GM12878 (cell line): ENCODE data around the gene COPS3. TPM values are rescaled to one million over a fixed set of nuclear protein-coding genes. Genes with fewer than 3 reads are reported as not detected.

Experiments used
- ATAC-seq: fragments of 200-7000 bp; cut with Tn5 transposase; 3 replicates; pipeline ENCODE4 v1.9.1; 2020; ENCODE audit warnings: mild to moderate bottlenecking, moderate library complexity
- BruUV-seq: library from RNA; stranded (reverse); fragments of 400-500 nt; replicated peaks from 2 replicates; lab custom pipeline; 2021; lab: Mats Ljungman, UMichigan
- CTCF ChIA-PET: fragments of 300-600 bp; sonication (Branson Sonifier 250); formaldehyde crosslinking; extraction: SDS; loops from one replicate; lab custom pipeline; 2021; ENCODE audit warnings: inconsistent platforms; lab: Yijun Ruan, JAX
- POLR2A ChIA-PET: fragments of 350-600 bp; formaldehyde crosslinking; extraction: SDS; loops from one replicate; lab custom pipeline; 2021; ENCODE audit warnings: inconsistent platforms; lab: Charles Lee
- RAD21 ChIA-PET: fragments of 300-600 bp; sonication (Branson Sonifier 250); formaldehyde crosslinking; loops from one replicate; lab custom pipeline; 2023; ENCODE audit warnings: antibody characterized with exemption; ENCODE audit not compliant: unreplicated experiment; lab: Charles Lee
- SMC1A ChIA-PET: fragments of 300-600 bp; sonication (Branson Sonifier 250); formaldehyde crosslinking; loops from one replicate; lab custom pipeline; 2023; ENCODE audit not compliant: unreplicated experiment, uncharacterized antibody; lab: Charles Lee
- DNase-seq: peaks from one replicate; pipeline ENCODE4 v3.0.0-alpha.2; 2011; ENCODE audit warnings: low read depth, low spot score
- FAIRE-seq: peaks from 3 replicates; lab custom pipeline; 2011; peaks lifted over from hg19 to GRCh38; lab: Jason Lieb, UNC
- H2AFZ ChIP-seq: 2 replicates; pipeline ENCODE4 v1.6.0; 2011; ENCODE audit warnings: low read depth, low read length, control low read depth; ENCODE audit not compliant: control insufficient read depth
- H3K27ac ChIP-seq: 2 replicates; pipeline ENCODE4 v1.5.1; 2011; ENCODE audit warnings: control low read depth; ENCODE audit not compliant: control insufficient read depth, insufficient read depth
- H3K27me3 ChIP-seq, 2 experiments: replicated peaks in 1 of 2; 2 replicates each; pipeline versions ENCODE4 v1.6.0 to v1.6.1; 2011; ENCODE audit warnings: low read length in 1 of 2; ENCODE audit not compliant: control insufficient read depth in 2 of 2, insufficient read depth in 2 of 2
- H3K36me3 ChIP-seq, 2 experiments: 2 replicates each; pipeline ENCODE4 v1.5.1; 2011; ENCODE audit warnings: low read length in 1 of 2; ENCODE audit not compliant: control insufficient read depth in 2 of 2, insufficient read depth in 2 of 2
- H3K4me1 ChIP-seq: 2 replicates; pipeline ENCODE4 v1.6.1; 2011; ENCODE audit warnings: mild to moderate bottlenecking, low read length, moderate library complexity, mixed read lengths; ENCODE audit not compliant: control insufficient read depth, insufficient read depth
- H3K4me2 ChIP-seq: 2 replicates; pipeline ENCODE4 v1.6.0; 2011; ENCODE audit warnings: control low read depth; ENCODE audit not compliant: control insufficient read depth, insufficient read depth
- H3K4me3 ChIP-seq: fragments of 200-600 bp; sonication (generic); 2 replicates; pipeline ENCODE4 v1.5.1; 2016
- H3K79me2 ChIP-seq: 2 replicates; pipeline ENCODE4 v1.6.0; 2011; ENCODE audit warnings: low read length; ENCODE audit not compliant: control insufficient read depth, insufficient read depth
- H3K9ac ChIP-seq: 2 replicates; pipeline ENCODE4 v1.8.0; 2011; ENCODE audit warnings: low read length, control low read depth, mixed read lengths; ENCODE audit not compliant: control insufficient read depth, insufficient read depth
- H3K9me3 ChIP-seq: replicated peaks from 3 replicates; pipeline ENCODE4 v1.5.1; 2011; ENCODE audit warnings: mild to moderate bottlenecking, low read length; ENCODE audit not compliant: control insufficient read depth, insufficient read depth
- H4K20me1 ChIP-seq: 2 replicates; pipeline ENCODE4 v1.6.0; 2011; ENCODE audit not compliant: control insufficient read depth, insufficient read depth
- BMI1 ChIP-seq: fragments of 450-650 bp; IDR thresholded peaks from 2 replicates; pipeline ENCODE4 v1.6.1; 2016; ENCODE audit warnings: mild to moderate bottlenecking, moderate library complexity, borderline replicate concordance
- CREB1 ChIP-seq: IDR thresholded peaks from 2 replicates; pipeline ENCODE4 v1.6.1; 2012; ENCODE audit warnings: low read depth, mild to moderate bottlenecking, inconsistent platforms
- FOXM1 ChIP-seq: IDR thresholded peaks from 2 replicates; pipeline ENCODE4 v1.6.1; 2012; ENCODE audit warnings: low read depth, mild to moderate bottlenecking, inconsistent platforms, low read length, moderate library complexity
- JUNB ChIP-seq: IDR thresholded peaks from 2 replicates; pipeline ENCODE4 v1.6.1; 2016; ENCODE audit warnings: antibody characterized with exemption, mild to moderate bottlenecking
- NR2F1 ChIP-seq: fragments of 450-650 bp; conservative IDR thresholded peaks from 2 replicates; pipeline ENCODE4 v1.6.1; 2017; ENCODE audit warnings: mild to moderate bottlenecking
- PAX8 ChIP-seq: fragments of 450-650 bp; IDR thresholded peaks from 2 replicates; pipeline ENCODE4 v1.6.1; 2017; ENCODE audit warnings: mild to moderate bottlenecking, moderate library complexity
- RUNX3 ChIP-seq: IDR thresholded peaks from 2 replicates; pipeline ENCODE4 v1.6.1; 2012; ENCODE audit warnings: low read length, inconsistent platforms
- SMAD5 ChIP-seq: IDR thresholded peaks from 2 replicates; pipeline ENCODE4 v1.6.1; 2016; ENCODE audit warnings: antibody characterized with exemption, low read depth
- SREBF1 ChIP-seq: IDR thresholded peaks from 2 replicates; pipeline ENCODE4 v1.6.1; 2012; ENCODE audit warnings: mild to moderate bottlenecking, low read length
- SUPT20H ChIP-seq: IDR thresholded peaks from 2 replicates; pipeline ENCODE4 v1.6.1; 2011; ENCODE audit warnings: low read depth, mild to moderate bottlenecking, low read length, moderate library complexity, borderline replicate concordance; ENCODE audit not compliant: control insufficient read depth
- ZNF217 ChIP-seq: fragments of 450-650 bp; IDR thresholded peaks from 2 replicates; pipeline ENCODE4 v1.6.1; 2017; ENCODE audit warnings: antibody characterized with exemption, mild to moderate bottlenecking
- WGBS: methylation state at CpG from one replicate; pipeline ENCODE4 v1.1.6; 2016; ENCODE audit warnings: low lambda C conversion rate; ENCODE audit not compliant: insufficient replicate concordance, insufficient coverage; ENCODE audit errors: missing lambda C conversion rate; 5-methylcytosine and 5-hydroxymethylcytosine counted together
- in situ Hi-C: fragments of 300-500 bp; cut with MboI; formaldehyde crosslinking; loops from 9 replicates; pipeline ENCODE4 v1.14.3; 2018; ENCODE audit warnings: mixed read lengths
- intact Hi-C: fragments of 100-400 bp; cut with micrococcal nuclease; formaldehyde crosslinking; loops from one replicate; pipeline ENCODE4 v1.14.2; 2022; ENCODE audit not compliant: unreplicated experiment
- polyA plus RNA-seq, 11 experiments: library from polyadenylated mRNA; depleted of rRNA in 4 of 11; unstranded in 6 of 11; stranded (reverse) in 5 of 11; fragments of >200 nt; fragmentation: Nextera tagmentation in 4 of 11; fragmentation: Illumina TruSeq in 1 of 11; extraction: Ambion mirVana in 4 of 11; extraction: Trizol in 1 of 11; gene quantifications; 1 replicate in 1 of 11; 2 replicates in 10 of 11; pipeline versions ENCODE4 v1.2.1 to v1.2.3, GENCODE V29; 2011 to 2016; ENCODE audit warnings: inconsistent platforms in 2 of 11, missing spikeins in 2 of 11, low read depth in 1 of 11
- total RNA-seq, 4 experiments: library from RNA; depleted of rRNA in 3 of 4; stranded (reverse); fragments of >200 nt in 3 of 4; fragmentation: Illumina TruSeq in 1 of 4; extraction: Trizol in 1 of 4; gene quantifications; 2 replicates each; pipeline versions ENCODE4 v1.2.1 to v1.2.3, GENCODE V29; 2013 to 2021
- TF ChIP-seq, protein P1 (sequence below): fragments of 450-650 bp; IDR thresholded peaks from 2 replicates; pipeline ENCODE4 v1.6.1; 2016; ENCODE audit warnings: mild to moderate bottlenecking
- TF ChIP-seq, protein P2 (sequence below): fragments of 450-650 bp; IDR thresholded peaks from 2 replicates; pipeline ENCODE4 v1.6.1; 2016; ENCODE audit warnings: mild to moderate bottlenecking
- TF ChIP-seq, protein P3 (sequence below): IDR thresholded peaks from 2 replicates; pipeline ENCODE4 v1.6.1; 2011; ENCODE audit warnings: mild to moderate bottlenecking, low read depth, low read length, moderate library complexity; ENCODE audit not compliant: insufficient replicate concordance

COPS3 gene
- total and polyA plus RNA-seq, 10 of the 15 experiments (the other 5 are each of a cell fraction or from before 2014, with no cell fraction given): 99.7 to 187 (median 133) TPM

DNA sequence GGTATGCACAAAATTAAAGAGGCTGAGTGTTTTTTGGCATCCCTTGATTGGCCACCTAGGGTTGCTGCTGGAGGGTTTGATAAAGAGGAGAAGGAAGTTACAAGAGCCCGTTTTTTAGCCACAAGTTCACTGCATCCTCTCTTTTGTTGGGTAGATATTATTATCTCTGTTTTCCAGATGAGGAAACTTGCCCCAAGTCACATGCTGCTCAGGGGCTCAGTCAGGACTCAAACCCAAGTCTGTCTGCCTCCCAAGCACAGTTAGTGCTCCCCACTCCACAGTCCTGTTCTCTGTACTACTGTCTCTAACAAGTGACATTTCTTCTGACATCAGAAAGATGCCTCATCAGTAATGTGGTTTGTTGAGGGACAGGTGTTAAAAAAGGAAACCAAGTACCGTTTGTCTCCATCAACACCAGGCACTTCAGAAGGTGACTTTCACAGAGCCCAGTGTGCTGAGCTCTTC, 23.5 kb upstream of the COPS3 start:
- H4K20me1 ChIP-seq: no peaks in the 10 kb centered on the region
- no peaks in the 10 kb centered on the region for H3K9me3 ChIP-seq
- peaks cover 26% of the 10 kb centered on the region for H3K4me1 ChIP-seq
- TF ChIP-seq FOXM1 (no peak), NR2F1 (no peak), CREB1 (peak; percentile 52; the same call in 1 of the 2 replicates), BMI1 (no peak), SREBF1 (no peak), ZNF217 (no peak), RUNX3 (peak; percentile 62), SUPT20H (no peak), SMAD5 (no peak), PAX8 (no peak), JUNB (no peak)
- TF ChIP-seq, protein P1, sequence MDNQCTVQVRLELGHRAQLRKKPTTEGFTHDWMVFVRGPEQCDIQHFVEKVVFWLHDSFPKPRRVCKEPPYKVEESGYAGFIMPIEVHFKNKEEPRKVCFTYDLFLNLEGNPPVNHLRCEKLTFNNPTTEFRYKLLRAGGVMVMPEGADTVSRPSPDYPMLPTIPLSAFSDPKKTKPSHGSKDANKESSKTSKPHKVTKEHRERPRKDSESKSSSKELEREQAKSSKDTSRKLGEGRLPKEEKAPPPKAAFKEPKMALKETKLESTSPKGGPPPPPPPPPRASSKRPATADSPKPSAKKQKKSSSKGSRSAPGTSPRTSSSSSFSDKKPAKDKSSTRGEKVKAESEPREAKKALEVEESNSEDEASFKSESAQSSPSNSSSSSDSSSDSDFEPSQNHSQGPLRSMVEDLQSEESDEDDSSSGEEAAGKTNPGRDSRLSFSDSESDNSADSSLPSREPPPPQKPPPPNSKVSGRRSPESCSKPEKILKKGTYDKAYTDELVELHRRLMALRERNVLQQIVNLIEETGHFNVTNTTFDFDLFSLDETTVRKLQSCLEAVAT: no peak
- TF ChIP-seq, protein P2, sequence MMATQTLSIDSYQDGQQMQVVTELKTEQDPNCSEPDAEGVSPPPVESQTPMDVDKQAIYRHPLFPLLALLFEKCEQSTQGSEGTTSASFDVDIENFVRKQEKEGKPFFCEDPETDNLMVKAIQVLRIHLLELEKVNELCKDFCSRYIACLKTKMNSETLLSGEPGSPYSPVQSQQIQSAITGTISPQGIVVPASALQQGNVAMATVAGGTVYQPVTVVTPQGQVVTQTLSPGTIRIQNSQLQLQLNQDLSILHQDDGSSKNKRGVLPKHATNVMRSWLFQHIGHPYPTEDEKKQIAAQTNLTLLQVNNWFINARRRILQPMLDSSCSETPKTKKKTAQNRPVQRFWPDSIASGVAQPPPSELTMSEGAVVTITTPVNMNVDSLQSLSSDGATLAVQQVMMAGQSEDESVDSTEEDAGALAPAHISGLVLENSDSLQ: peak; percentile 80
- TF ChIP-seq, protein P3, sequence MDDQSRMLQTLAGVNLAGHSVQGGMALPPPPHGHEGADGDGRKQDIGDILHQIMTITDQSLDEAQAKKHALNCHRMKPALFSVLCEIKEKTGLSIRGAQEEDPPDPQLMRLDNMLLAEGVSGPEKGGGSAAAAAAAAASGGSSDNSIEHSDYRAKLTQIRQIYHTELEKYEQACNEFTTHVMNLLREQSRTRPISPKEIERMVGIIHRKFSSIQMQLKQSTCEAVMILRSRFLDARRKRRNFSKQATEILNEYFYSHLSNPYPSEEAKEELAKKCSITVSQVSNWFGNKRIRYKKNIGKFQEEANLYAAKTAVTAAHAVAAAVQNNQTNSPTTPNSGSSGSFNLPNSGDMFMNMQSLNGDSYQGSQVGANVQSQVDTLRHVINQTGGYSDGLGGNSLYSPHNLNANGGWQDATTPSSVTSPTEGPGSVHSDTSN: peak; percentile 59
- no peaks in the 10 kb centered on the region for H3K36me3 ChIP-seq
- CTCF ChIA-PET: interaction anchor here (0.9 to 1.1 kb wide), 2 partner anchors 97 to 314 kb away, joined by 3 read pairs; no protein-coding TSS in a partner anchor
- SMC1A ChIA-PET: interaction anchor here (1.0 kb wide), 1 partner anchor 29 kb away, joined by 6 read pairs; no protein-coding TSS in a partner anchor
- H3K9ac ChIP-seq: 0 out of 2 replicates have a peak overlapping the region, but pooled peaks have one; percentile 57
- RAD21 ChIA-PET: no interaction called here
- ATAC-seq (peak; percentile 19), DNase-seq (no peak), FAIRE-seq (peak; percentile 44)
- no peak overlapping the region for H3K27ac ChIP-seq
- intact Hi-C loops: loop anchor here (2.0 to 10.0 kb wide), 2 partner anchors 66 to 100 kb away; partner anchors contain the start of gene PLD6
- H3K4me3 ChIP-seq: peak overlapping the region; percentile 94
- in situ Hi-C loops: no loop called here
- H2AFZ ChIP-seq: no peak overlapping the region; the same call in 1 of the 2 replicates
- peaks cover 4% of the 10 kb centered on the region for H3K79me2 ChIP-seq
- no peaks in the 10 kb centered on the region for H3K27me3 ChIP-seq
- no TSS peak for BruUV-seq
- POLR2A ChIA-PET: interaction anchor here (0.7 to 0.9 kb wide), 4 partner anchors 20 to 329 kb away, joined by 3 to 5 read pairs (median 4); partner anchors contain the start of gene COPS3
- WGBS: 19% methylated on average over 2 of the region's 2 CpGs
- peak overlapping the region; percentile 60 for H3K4me2 ChIP-seq
